ENCODE measurements around the gene SDS.

- TF ChIP-seq POLR2A (IDR thresholded peaks at IDR 0.05; ENCODE audit: low read length) = no peak
- TF ChIP-seq GATA1 (IDR thresholded peaks at IDR 0.05; ENCODE audit: low read depth, low read length) = no peak
Measured at GRCh38 chr12:113385282-113385882, 18.3 kb downstream of the SDS start.

Data from erythroblast (primary cell).